ENCODE results near the gene VRK1. TPM values are rescaled to one million over a fixed set of nuclear protein-coding genes. Genes with fewer than 3 reads are reported as not detected.

VRK1 gene
- total and polyA plus RNA-seq, 9 donors, result 7.8 to 31.7 (median 16.9) TPM

GRCh38 chr14:96817750-96818666 is 20.8 kb downstream of the VRK1 start:
- TF ChIP-seq POLR2A (IDR thresholded peaks at IDR 0.05), result no peak
- TF ChIP-seq, protein P1, sequence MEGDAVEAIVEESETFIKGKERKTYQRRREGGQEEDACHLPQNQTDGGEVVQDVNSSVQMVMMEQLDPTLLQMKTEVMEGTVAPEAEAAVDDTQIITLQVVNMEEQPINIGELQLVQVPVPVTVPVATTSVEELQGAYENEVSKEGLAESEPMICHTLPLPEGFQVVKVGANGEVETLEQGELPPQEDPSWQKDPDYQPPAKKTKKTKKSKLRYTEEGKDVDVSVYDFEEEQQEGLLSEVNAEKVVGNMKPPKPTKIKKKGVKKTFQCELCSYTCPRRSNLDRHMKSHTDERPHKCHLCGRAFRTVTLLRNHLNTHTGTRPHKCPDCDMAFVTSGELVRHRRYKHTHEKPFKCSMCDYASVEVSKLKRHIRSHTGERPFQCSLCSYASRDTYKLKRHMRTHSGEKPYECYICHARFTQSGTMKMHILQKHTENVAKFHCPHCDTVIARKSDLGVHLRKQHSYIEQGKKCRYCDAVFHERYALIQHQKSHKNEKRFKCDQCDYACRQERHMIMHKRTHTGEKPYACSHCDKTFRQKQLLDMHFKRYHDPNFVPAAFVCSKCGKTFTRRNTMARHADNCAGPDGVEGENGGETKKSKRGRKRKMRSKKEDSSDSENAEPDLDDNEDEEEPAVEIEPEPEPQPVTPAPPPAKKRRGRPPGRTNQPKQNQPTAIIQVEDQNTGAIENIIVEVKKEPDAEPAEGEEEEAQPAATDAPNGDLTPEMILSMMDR (IDR thresholded peaks at IDR 0.05), result no peak
- TF ChIP-seq EP300 (IDR thresholded peaks at IDR 0.05), result no peak
- no peak overlapping the region for H3K4me3 ChIP-seq
- intact Hi-C loops (cut with DNase I), result no loop called here
- WGBS, 3 donors, result 52 to 67% (median 59%) methylated on average over 5 of the region's 5 CpGs
- H3K4me1 ChIP-seq (ENCODE audit: insufficient read depth), result no peaks in the 10 kb centered on the region
- H3K27ac ChIP-seq, result no peak overlapping the region
- DNase-seq, result no peak
- H3K36me3 ChIP-seq, result no peaks in the 10 kb centered on the region
- H3K27me3 ChIP-seq, result no peaks in the 10 kb centered on the region
- no peaks in the 10 kb centered on the region for H3K9me3 ChIP-seq

DNA sequence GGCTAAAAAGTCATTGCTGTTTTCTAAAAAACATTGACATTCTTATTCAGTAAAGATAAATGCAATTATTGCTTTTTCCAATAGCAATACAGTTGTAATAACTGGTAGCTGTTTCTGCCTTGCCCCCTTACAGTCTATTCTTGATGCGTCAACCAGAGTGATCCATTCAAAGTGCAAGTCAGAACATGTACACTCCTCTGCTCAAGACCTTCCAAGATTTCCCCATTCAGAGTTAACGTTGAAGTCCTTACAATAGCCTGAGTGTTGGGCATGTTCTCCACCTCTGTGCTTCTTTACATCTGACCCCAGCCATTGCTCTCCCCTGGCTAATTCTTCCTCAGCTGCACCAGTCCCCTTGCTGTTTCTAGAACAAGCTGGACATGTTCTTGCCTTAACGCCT is 24.3 kb downstream of the VRK1 start:
- TF ChIP-seq POLR2A (IDR thresholded peaks at IDR 0.05) (no peak), EP300 (IDR thresholded peaks at IDR 0.05) (no peak)
- TF ChIP-seq, protein P1 (IDR thresholded peaks at IDR 0.05), result no peak
- 50 to 72% (median 53%) methylated on average over 3 of the region's 3 CpGs for WGBS, 3 donors
- intact Hi-C loops (cut with DNase I), result no loop called here

GRCh38 chr14:96823652-96824051 is 26.5 kb downstream of the VRK1 start:
- Histone ChIP-seq H3K9me3 (no peaks in the 10 kb centered on the region), H3K27ac (no peak overlapping the region), H3K27me3 (no peaks in the 10 kb centered on the region), H3K4me3 (no peak overlapping the region), H3K36me3 (no peaks in the 10 kb centered on the region), H3K4me1 (ENCODE audit: insufficient read depth) (no peaks in the 10 kb centered on the region)
- no peak for DNase-seq
- WGBS, 3 donors, result 97 to 99% (median 97%) methylated on average over 2 of the region's 2 CpGs
- TF ChIP-seq EP300 (IDR thresholded peaks at IDR 0.05) (no peak), POLR2A (IDR thresholded peaks at IDR 0.05) (no peak)
- TF ChIP-seq, protein P1 (IDR thresholded peaks at IDR 0.05), result no peak
- intact Hi-C loops (cut with DNase I), result no loop called here

More for the DNA sequence above, 24.3 kb downstream of the VRK1 start:
- no peak overlapping the region for H3K27ac ChIP-seq
- DNase-seq, result no peak
- no peaks in the 10 kb centered on the region for H3K27me3 ChIP-seq
- H3K36me3 ChIP-seq, result no peaks in the 10 kb centered on the region
- H3K4me3 ChIP-seq, result no peak overlapping the region
- no peaks in the 10 kb centered on the region for H3K9me3 ChIP-seq
- no peaks in the 10 kb centered on the region for H3K4me1 ChIP-seq (ENCODE audit: insufficient read depth)

GRCh38 chr14:96824283-96824682 is 27.1 kb downstream of the VRK1 start:
- 86 to 89% (median 88%) methylated on average over 3 of the region's 3 CpGs for WGBS, 3 donors
- Histone ChIP-seq H3K4me1 (ENCODE audit: insufficient read depth) (no peaks in the 10 kb centered on the region), H3K9me3 (no peaks in the 10 kb centered on the region), H3K27me3 (no peaks in the 10 kb centered on the region), H3K27ac (no peak overlapping the region), H3K36me3 (no peaks in the 10 kb centered on the region), H3K4me3 (no peak overlapping the region)
- TF ChIP-seq POLR2A (IDR thresholded peaks at IDR 0.05) (no peak), EP300 (IDR thresholded peaks at IDR 0.05) (no peak)
- TF ChIP-seq, protein P1 (IDR thresholded peaks at IDR 0.05), result no peak
- DNase-seq, result no peak
- intact Hi-C loops (cut with DNase I), result no loop called here

All from ovary (tissue), 9 donors.